Amniotic stem cell (primary cell): Measurements from ENCODE around the gene SCT.

Experiments used
- DNase-seq: peaks from one replicate; lab custom pipeline; 2025; lab: John Stamatoyannopoulos, UW

The SCT gene

GRCh38 chr11:586376-587316 is 40.3 kb downstream of the SCT start:
- no peak for DNase-seq

DNA sequence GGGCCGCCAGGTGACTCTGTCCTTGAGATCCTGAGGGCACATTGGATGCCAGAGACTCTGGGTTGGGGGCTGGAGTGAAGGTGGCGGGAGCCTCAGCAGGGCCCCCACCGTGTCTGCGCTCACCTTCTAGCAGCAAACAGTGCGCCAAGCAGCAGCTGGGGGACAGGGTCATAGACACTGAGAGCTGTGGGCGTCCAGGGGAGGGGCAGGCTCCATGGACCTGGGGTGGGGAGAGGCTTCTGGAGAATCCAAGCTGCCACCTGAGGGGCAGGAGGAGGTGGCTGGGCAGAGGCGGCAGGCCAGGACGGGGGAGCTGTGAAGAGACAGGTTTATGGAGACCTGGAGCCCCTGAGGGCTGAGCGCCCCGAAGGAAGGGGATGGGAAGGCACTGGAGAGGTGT is 42.7 kb downstream of the SCT start:
- no peak for DNase-seq

DNA sequence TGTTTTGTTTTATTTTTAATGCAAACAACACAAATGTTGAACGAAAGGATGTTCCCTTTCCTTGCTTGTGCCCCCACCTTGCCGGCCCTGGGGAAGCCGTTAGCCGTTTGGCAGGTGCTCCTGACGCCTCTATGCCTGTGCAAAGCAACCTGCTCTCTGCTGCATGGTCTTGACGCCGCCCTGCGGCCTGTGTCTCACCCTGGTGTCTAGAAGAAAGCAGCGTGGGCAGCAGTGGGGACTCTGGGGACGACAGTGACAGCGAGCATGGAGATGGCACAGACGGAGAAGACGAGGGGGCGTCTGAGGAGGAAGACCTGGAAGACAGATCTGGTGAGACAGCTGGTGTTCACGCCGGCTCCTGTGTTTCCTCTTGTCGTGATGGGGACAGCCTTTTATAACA is 45.2 kb downstream of the SCT start:
- no peak for DNase-seq

DNA sequence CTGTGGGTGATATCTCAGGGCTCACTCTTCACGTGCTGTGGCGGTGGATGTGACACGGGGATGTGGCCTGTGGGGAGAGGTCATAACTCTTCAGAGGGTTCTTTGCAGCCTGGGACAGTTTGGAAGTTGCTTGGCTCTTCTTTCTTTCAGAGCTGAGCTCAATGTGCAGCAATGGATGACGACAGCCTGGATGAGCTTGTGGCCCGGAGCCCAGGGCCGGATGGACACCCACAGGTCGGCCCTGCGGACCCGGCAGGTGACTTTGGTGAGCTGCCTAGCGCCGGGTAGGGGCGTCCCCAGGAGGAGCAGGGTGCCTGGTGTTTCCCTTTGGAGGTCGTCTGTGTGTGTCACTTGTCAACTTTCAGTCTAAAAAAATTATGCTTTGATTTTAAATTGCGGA is 45.6 kb downstream of the SCT start:
- DNase-seq, result no peak

DNA sequence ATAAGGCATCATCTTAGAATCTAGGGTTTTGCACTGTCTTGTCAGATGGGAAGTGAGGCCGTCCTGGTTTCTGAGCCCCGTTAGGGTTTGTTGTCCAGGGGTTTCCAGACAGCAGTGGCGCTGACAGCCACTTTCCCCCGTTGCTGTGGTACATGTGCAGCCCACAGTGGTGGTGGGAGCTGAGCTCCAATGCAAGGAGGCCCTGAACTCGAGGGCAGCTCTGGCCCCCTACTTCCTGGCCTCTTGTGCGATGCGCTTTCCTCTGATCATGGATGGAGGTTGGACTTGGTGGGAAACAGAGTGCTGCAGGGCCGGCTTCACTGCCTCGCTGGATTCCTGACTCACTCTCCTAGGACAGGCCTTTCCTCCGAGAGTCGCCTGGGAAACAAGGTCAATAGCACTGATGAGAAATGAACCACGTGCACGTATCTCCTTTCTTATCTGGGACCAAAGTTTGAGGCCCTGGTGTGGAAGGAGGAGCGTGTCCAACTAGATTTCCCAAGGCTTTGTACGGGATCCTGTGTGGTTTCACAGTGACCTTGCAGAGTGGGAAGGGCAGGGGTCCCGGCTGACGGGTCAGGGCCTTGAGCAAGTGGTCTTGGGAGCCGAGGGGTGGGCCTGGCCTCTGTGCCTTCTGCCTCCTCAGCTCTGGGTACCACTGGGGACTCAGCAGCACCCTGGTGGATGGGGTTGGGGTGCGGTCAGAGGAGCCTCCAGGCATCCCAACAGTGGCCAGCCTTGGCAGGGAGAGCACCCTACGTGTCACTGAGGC is 47.0 kb downstream of the SCT start:
- no peak for DNase-seq

GRCh38 chr11:578276-579035 is 48.5 kb downstream of the SCT start:
- no peak for DNase-seq

DNA sequence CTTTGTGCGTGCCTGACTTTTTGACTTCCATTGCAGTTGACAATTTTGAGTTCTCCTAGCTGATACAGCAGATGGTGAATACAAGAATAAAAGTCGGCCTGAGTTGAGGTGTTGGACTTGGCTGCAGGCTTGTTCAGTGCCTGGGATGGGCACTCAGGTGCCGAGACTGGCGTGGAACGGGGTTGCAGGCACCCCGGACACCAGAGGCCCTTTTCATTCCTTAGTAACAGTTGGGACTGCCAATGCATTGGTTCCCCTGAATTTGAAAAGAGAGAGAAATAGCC is 49.4 kb downstream of the SCT start:
- DNase-seq, result no peak

DNA sequence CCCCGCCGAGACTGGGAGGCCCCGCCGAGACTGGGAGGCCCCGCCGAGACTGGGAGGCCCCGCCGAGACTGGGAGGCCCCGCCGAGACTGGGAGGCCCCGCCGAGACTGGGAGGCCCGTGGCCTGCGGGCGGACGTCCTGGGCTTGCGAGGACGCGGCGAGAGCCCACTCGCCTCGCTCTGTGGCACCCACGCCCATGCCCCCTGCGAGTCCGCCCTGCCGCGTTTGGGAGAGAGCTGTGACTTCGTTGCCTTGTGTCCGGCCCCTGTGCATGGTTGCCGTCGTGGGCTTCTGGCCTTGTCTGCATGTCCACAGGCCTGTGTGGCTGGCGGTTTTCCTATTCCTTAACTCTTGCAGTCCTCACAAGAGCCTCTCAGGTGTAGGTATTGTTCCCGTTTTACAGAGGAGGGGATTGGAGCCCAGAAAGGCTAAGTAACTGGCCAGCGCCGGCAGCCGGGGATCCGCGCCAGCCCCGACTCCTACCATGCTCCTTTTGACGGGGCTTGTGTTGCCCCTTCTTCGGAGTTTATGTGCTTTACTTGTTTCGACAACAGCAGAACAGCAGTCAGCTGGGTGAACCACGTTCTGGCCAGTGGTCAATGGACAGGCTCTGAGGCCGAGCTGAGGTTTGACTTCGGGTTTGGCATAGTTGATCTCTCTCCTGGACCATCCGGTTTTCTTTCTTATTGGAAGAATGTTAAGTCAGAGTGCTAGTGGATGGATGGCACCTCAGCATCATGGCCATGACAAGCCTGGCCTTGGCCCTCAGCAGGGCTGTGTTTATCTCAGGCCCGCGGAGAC is 50.0 kb downstream of the SCT start:
- no peak for DNase-seq
